ENCODE results near the gene WNT3.
"Not testable (repeated sequence)": the region's sequence is repeated elsewhere in the genome, so short reads cannot be mapped to it uniquely, and the experiment has no call there.

Gene WNT3

GRCh38 chr17:46811978-46812583 is 6.4 kb downstream of the WNT3 start:
- DNase-seq = no peak

GRCh38 chr17:46810837-46811236 is 7.7 kb downstream of the WNT3 start:
- DNase-seq = no peak

DNA sequence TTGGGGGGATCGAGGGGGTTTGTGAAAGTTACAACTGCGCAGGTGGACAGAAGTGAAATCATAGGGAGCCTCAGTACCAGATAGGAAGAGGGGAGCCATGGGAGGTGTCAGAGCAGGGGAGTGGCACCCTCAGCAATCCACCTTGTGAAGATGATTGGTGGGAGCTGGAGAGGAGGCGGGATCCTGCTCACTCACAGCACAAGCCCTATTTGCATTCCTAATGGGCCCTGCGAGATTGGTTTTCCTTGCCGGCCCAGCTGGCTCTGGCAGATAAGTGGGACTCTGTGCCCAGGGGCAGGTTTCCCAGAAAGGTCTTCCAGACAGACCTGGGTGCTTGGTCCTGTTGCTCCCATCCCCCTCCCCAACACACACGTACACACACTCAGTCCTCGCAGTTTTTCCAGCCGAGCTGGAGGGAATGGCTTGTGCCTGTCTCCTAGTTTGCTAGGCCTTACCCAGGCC is 9.4 kb downstream of the WNT3 start:
- no peak for DNase-seq

GRCh38 chr17:46805771-46806170 is 12.7 kb downstream of the WNT3 start:
- no peak for DNase-seq

GRCh38 chr17:46803544-46803943 is 14.9 kb downstream of the WNT3 start:
- no peak for DNase-seq

- DNase-seq = no peak
Observed at GRCh38 chr17:46802800-46803199, 15.7 kb downstream of the WNT3 start.

DNA sequence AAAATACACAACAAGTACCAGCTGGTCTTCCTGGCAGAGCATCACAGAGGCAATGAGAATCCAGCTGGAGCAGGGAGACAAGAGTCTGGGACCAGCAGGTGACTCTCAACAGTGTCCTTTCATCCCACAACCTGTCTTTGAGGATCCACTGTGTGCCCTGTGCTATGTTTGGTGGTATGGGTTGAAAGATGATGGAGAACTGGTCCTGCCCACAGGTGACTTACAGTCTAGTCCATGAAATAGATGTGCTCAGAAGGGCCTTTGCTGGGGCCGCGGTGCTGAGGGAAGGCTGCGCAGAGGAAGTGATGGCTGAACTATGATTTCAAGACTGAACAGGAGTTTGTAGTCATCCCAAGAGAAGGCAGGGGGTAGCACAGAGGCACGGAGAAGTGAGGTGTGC is 17.9 kb downstream of the WNT3 start:
- no peak for DNase-seq

GRCh38 chr17:46796956-46797530 is 21.4 kb downstream of the WNT3 start:
- no peak for DNase-seq

- no peak for DNase-seq
Observed at GRCh38 chr17:46796524-46796923, 22.0 kb downstream of the WNT3 start.

DNA sequence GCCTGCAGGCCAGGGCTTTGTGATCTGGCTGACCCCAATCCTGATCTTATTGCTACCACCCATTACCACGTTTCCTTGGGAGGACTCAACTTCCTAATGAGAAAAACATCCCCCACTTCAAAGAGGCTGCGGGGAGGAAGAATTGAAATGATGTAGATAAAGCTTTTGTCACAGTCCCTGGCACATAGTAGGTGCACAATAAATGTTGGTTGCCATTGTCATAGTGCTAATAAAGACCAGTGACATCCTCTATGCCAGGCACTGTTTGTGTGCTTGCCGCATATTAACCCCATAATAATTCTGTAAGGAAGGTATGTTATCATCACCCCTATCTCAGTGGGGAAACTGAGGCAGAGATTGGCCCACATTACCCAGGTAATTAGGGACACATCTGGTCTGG is 22.4 kb downstream of the WNT3 start:
- no peak for DNase-seq

DNA sequence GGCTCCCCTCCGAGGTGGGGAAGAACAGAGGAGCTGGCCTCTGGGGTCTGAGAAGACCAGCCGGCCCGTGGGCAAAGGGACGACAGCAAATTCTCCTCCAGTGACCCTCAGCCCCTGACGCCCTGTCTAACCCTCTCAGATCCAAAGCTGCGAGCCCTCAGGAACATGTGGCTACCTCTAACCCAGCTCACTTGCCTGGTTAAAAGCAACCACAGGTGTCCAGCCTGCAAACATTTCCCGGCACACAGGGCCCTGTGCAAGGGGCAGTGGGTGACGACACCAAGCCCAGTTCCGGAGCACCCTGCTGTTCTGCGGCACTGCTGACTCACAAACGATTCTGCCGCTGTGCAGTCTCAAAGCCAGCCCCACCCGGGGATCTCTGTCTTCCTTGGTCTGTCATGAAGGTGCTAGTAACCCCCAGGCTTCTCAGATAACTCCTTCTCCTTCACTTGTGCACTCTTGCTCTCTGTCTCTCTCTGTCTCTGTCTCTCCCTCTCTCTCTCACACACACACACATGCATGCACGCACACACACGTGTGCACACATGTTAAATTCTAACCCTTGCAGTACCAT is 23.0 kb downstream of the WNT3 start:
- peak; percentile 89 for DNase-seq

- DNase-seq = no peak
Observed at GRCh38 chr17:46794318-46794717, 24.2 kb downstream of the WNT3 start.

- no peak for DNase-seq
Observed at GRCh38 chr17:46793541-46793940, 25.0 kb downstream of the WNT3 start.

DNA sequence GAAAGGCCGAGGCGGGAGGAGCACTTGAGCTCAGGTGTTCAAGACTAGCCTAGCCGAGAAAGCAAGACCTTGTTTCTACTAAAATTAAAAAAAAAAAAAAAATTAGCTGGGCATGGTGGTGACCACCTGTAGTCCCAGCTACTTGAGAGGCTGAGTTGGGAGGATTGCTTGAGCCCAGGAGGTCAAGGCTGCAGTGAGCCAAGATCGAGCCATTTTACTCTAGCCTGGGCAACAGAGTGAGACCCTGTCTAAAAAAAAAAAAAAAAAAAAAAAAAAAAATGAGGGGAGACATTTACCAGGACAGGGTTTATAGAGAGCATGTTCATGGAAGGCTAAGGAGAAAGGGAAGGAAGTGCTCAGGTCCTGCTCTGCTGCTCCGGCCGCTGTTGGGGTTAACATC is 25.5 kb downstream of the WNT3 start:
- not testable (repeated sequence) for DNase-seq

DNA sequence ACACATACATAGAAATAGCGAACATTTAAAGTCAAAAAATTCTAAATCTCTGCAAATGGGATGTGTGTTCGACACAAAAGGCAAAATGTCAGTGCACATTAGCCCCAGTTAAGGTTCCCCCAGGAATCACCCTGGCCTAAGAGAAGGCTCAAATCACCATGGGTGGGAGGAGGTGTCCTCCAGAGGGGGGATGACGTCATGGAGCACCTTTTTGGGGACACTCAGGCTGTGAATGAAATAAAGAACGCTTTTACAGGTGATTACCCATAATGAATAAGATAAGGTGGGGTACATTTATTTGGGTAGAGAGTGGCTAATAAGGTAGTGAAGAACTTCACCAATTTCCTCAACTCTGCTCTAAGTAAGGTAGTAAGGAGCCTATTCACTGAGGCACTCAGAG is 26.4 kb downstream of the WNT3 start:
- no peak for DNase-seq

DNA sequence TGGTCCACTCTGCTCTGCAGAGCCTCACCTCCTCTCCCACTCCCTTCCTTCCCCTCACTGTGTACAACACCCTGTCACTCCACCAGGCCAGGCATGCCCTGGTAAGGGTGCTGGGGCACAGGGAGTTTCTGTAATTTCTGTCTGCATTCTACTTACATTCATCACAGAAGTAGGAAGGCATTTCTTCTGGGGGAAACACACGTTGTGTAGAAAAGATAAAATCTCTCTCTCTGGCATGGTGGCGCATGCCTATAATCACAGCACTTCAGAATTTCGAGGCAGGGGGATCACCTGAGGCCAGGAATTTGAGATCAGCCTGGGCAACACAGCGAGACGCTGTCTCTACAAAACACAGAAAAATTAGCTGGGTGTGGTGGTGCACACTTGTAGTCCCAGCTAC is 27.0 kb downstream of the WNT3 start:
- no peak for DNase-seq

GRCh38 chr17:46790216-46790615 is 28.3 kb downstream of the WNT3 start:
- no peak for DNase-seq

DNA sequence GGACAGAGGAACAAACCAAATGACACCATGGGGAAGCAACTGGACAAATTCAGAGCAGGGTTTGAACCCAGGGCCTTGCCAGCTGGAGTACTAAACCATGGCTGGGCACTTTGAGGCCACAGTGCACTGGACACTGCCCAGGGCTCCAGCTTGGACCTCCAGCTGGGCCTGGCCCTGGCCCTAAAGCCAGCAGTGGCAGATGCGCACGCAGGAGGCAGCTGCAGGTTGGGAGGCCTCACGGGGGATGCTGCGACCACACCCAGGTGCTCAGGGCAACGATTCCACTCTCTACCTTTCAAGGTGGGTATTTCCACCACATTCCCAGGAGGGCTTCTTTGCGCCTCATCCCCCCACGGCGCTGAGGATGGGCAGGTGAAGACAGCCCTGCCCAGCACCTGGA is 28.9 kb downstream of the WNT3 start:
- DNase-seq = no peak

- no peak for DNase-seq
Observed at GRCh38 chr17:46788796-46789195, 29.7 kb downstream of the WNT3 start.

- no peak for DNase-seq
Observed at GRCh38 chr17:46788300-46788699, 30.2 kb downstream of the WNT3 start.

DNA sequence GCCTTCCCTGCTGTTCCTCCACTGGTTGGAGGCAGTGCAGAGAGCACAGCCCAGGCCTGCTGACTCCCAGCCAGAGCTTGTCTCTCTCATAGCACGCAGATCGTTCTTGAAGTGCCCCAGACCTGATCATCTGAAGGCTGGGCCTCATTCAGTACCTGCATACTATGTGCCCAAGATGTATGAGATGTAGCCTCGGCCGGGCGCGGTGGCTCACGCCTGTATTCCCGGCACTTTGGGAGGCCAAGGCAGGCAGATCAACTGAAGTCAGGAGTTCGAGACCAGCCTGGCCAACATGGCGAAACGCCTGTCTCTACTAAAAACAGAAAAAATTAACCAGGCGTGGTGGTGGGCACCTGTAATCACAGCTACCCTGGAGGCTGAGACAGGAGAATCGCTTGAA is 31.0 kb downstream of the WNT3 start:
- DNase-seq = no peak

DNA sequence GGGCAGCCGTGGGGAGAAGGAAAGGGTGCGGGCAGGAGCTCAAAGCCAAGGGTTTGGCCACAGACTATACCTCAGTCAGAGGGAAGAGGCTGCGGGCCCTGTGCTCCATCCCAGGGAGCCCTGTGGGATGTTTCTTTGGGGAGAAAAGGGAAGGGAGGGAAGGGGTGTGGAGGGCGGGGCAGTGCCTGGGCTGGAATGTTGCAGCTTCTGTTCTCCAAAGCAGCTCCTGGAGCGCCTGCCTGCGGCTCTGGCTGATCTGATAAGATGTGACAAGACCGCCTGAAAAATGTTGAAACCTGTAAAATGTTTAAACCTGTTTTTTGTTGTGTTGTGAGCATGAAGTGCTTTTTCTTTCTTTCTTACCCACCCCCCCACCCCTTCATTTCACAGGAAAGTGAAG is 32.8 kb downstream of the WNT3 start:
- no peak for DNase-seq

- no peak for DNase-seq
Observed at GRCh38 chr17:46783031-46783593, 35.4 kb downstream of the WNT3 start.

DNA sequence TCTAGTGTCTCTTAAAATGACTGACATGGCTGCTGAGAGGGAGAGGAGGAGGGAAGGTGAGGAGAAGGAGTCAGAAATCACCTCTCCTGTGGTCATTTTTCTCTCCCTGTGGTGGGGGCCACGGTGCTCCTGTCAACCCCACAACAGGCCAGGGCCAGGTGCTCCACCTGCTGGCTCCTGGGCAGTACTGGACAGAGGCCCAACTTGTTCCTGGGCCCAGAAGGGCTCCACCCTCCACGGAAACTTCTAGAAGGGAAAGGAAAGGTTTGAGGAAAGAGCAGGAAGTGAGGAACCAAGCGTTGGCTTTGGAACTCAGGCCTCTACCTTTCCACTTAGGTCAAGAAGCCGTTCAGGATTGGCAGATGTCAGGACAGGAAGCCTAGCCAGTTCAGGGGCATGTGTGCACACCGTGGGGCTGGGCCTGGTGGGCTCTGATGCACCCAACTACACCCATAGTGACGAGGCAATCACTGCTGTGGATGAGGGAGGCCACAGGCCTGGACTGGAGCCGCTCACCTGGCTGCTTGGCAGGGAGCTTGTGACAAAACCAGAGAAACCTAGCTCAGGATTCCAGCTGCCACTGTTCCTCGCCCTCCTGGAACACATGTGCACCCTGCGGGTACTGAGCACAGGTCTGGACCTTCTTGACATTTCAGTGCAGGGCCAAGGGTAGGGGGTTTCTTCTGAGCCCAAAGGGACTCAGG is 36.1 kb downstream of the WNT3 start:
- DNase-seq = peak; percentile 61

Measured in 8988T (cell line).